GM12891 (cell line): Measurements from ENCODE around the gene C2orf92.

Source experiments
- PAX5 ChIP-seq: IDR thresholded peaks from 2 replicates; pipeline ENCODE4 v1.6.1; 2011; ENCODE audit warnings: low read length, moderate library complexity, mild to moderate bottlenecking; ENCODE audit not compliant: insufficient read depth, severe bottlenecking
- POLR2A ChIP-seq: IDR thresholded peaks from 2 replicates; pipeline ENCODE4 v1.6.1; 2011; ENCODE audit warnings: low read depth, low read length, control low read depth
- POLR2AphosphoS5 ChIP-seq: IDR thresholded peaks from 2 replicates; pipeline ENCODE4 v1.6.1; 2011; ENCODE audit warnings: low read depth, low read length, control low read depth
- TAF1 ChIP-seq: IDR thresholded peaks from 2 replicates; pipeline ENCODE4 v1.6.1; 2011; ENCODE audit warnings: low read depth, low read length, control low read depth

DNA sequence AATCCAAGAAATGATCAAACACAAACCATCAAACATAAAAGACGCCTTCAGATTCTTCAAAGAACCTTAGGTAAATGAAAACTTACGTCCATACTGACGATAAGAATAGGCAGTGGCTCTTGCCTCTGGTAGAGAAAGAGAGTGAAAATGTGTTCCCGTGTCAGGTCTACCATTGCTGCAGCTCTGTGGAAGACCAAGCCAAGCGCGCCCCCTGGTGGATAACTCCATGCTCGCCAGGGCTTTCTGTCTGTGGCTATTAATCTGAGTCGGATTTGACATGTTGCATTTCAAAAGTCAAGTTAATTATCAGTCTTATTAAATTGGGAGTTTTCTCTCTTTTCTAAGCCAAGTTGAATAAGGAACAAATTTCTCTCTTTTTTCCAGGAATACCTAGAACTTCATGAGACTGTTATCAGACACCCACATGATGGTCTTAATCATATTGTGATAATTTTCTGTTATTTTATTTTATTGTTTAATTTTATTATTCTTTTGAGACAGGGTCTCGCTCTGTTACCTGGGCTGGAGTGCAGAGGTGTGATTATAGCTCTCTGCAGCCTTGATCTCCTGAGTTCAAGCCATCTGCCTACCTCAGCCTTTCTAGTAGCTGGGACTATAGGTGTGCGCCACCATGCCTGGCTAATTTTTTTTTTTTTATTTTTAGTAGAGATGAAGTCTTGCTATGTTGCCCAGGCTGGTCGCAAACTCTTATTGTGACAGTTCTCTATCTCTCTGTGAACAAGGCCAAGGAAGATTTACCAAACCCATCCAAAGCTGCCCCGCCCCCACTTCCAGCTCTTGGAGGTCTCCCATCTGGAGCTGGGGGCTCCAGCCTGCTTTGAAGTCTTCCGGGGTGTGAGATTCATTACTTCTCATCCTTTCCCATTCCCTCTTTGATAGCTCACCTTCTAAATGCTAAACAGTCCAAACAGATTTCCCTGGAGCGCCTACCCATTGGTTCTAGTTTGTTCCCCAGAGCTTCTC, 28.0 kb downstream of the C2orf92 start:
- no peak for TF ChIP-seq POLR2A
- TF ChIP-seq TAF1 = no peak
- TF ChIP-seq POLR2AphosphoS5 = no peak
- TF ChIP-seq PAX5 = no peak
